HCEC 1CT (cell line): ENCODE data around the gene SSNA1.

Experiments
- DNase-seq: peaks from one replicate; pipeline ENCODE4 v3.0.0-alpha.2; 2017

The SSNA1 gene

GRCh38 chr9:137234758-137235423 lies 46.4 kb downstream of the SSNA1 start:
- DNase-seq = no peak

GRCh38 chr9:137235424-137236237 lies 47.2 kb downstream of the SSNA1 start:
- no peak for DNase-seq

- peak; percentile 60 for DNase-seq
Observed at GRCh38 chr9:137236238-137236935, 47.9 kb downstream of the SSNA1 start.

GRCh38 chr9:137236936-137237421 lies 48.5 kb downstream of the SSNA1 start:
- no peak for DNase-seq

- no peak for DNase-seq
Observed at GRCh38 chr9:137237759-137238726, 49.6 kb downstream of the SSNA1 start.

GRCh38 chr9:137239541-137240200 lies 51.2 kb downstream of the SSNA1 start:
- DNase-seq = peak; percentile 7
